GM12878 (cell line): ENCODE results near the gene CSHL1. TPM values are rescaled to one million over a fixed set of nuclear protein-coding genes. Genes with fewer than 3 reads are reported as not detected.
"Not testable (repeated sequence)": the region's sequence is repeated elsewhere in the genome, so short reads cannot be mapped to it uniquely, and the experiment has no call there.

Experiments
- ATAC-seq: fragments of 200-7000 bp; cut with Tn5 transposase; 3 replicates; pipeline ENCODE4 v1.9.1; 2020; ENCODE audit warnings: mild to moderate bottlenecking, moderate library complexity
- BruUV-seq: library from RNA; stranded (reverse); fragments of 400-500 nt; replicated peaks from 2 replicates; lab custom pipeline; 2021; lab: Mats Ljungman, UMichigan
- CTCF ChIA-PET: fragments of 300-600 bp; sonication (Branson Sonifier 250); formaldehyde crosslinking; extraction: SDS; loops from one replicate; lab custom pipeline; 2021; ENCODE audit warnings: inconsistent platforms; lab: Yijun Ruan, JAX
- POLR2A ChIA-PET: fragments of 350-600 bp; formaldehyde crosslinking; extraction: SDS; loops from one replicate; lab custom pipeline; 2021; ENCODE audit warnings: inconsistent platforms; lab: Charles Lee
- RAD21 ChIA-PET: fragments of 300-600 bp; sonication (Branson Sonifier 250); formaldehyde crosslinking; loops from one replicate; lab custom pipeline; 2023; ENCODE audit warnings: antibody characterized with exemption; ENCODE audit not compliant: unreplicated experiment; lab: Charles Lee
- SMC1A ChIA-PET: fragments of 300-600 bp; sonication (Branson Sonifier 250); formaldehyde crosslinking; loops from one replicate; lab custom pipeline; 2023; ENCODE audit not compliant: unreplicated experiment, uncharacterized antibody; lab: Charles Lee
- DNase-seq: peaks from one replicate; pipeline ENCODE4 v3.0.0-alpha.2; 2011; ENCODE audit warnings: low read depth, low spot score
- FAIRE-seq: peaks from 3 replicates; lab custom pipeline; 2011; peaks lifted over from hg19 to GRCh38; lab: Jason Lieb, UNC
- H2AFZ ChIP-seq: 2 replicates; pipeline ENCODE4 v1.6.0; 2011; ENCODE audit warnings: low read depth, low read length, control low read depth; ENCODE audit not compliant: control insufficient read depth
- H3K27ac ChIP-seq: 2 replicates; pipeline ENCODE4 v1.5.1; 2011; ENCODE audit warnings: control low read depth; ENCODE audit not compliant: control insufficient read depth, insufficient read depth
- H3K27me3 ChIP-seq, 2 experiments: replicated peaks in 1 of 2; 2 replicates each; pipeline versions ENCODE4 v1.6.0 to v1.6.1; 2011; ENCODE audit warnings: low read length in 1 of 2; ENCODE audit not compliant: control insufficient read depth in 2 of 2, insufficient read depth in 2 of 2
- H3K36me3 ChIP-seq, 2 experiments: 2 replicates each; pipeline ENCODE4 v1.5.1; 2011; ENCODE audit warnings: low read length in 1 of 2; ENCODE audit not compliant: control insufficient read depth in 2 of 2, insufficient read depth in 2 of 2
- H3K4me1 ChIP-seq: 2 replicates; pipeline ENCODE4 v1.6.1; 2011; ENCODE audit warnings: mild to moderate bottlenecking, low read length, moderate library complexity, mixed read lengths; ENCODE audit not compliant: control insufficient read depth, insufficient read depth
- H3K4me2 ChIP-seq: 2 replicates; pipeline ENCODE4 v1.6.0; 2011; ENCODE audit warnings: control low read depth; ENCODE audit not compliant: control insufficient read depth, insufficient read depth
- H3K4me3 ChIP-seq: fragments of 200-600 bp; sonication (generic); 2 replicates; pipeline ENCODE4 v1.5.1; 2016
- H3K79me2 ChIP-seq: 2 replicates; pipeline ENCODE4 v1.6.0; 2011; ENCODE audit warnings: low read length; ENCODE audit not compliant: control insufficient read depth, insufficient read depth
- H3K9ac ChIP-seq: 2 replicates; pipeline ENCODE4 v1.8.0; 2011; ENCODE audit warnings: low read length, control low read depth, mixed read lengths; ENCODE audit not compliant: control insufficient read depth, insufficient read depth
- H3K9me3 ChIP-seq: replicated peaks from 3 replicates; pipeline ENCODE4 v1.5.1; 2011; ENCODE audit warnings: mild to moderate bottlenecking, low read length; ENCODE audit not compliant: control insufficient read depth, insufficient read depth
- H4K20me1 ChIP-seq: 2 replicates; pipeline ENCODE4 v1.6.0; 2011; ENCODE audit not compliant: control insufficient read depth, insufficient read depth
- CTCF ChIP-seq, 3 experiments: IDR thresholded peaks in 2 of 3; conservative IDR thresholded peaks in 1 of 3; 2 replicates each; pipeline ENCODE4 v1.5.1; 2011; ENCODE audit warnings: low read depth in 3 of 3, low read length in 3 of 3, mild to moderate bottlenecking in 3 of 3, control low read depth in 2 of 3, moderate library complexity in 2 of 3, inconsistent platforms in 1 of 3, mixed read lengths in 1 of 3; ENCODE audit not compliant: control insufficient read depth in 2 of 3, insufficient read depth in 1 of 3; ENCODE audit errors: extremely low read depth in 1 of 3
- WGBS: methylation state at CpG from one replicate; pipeline ENCODE4 v1.1.6; 2016; ENCODE audit warnings: low lambda C conversion rate; ENCODE audit not compliant: insufficient replicate concordance, insufficient coverage; ENCODE audit errors: missing lambda C conversion rate; 5-methylcytosine and 5-hydroxymethylcytosine counted together
- in situ Hi-C: fragments of 300-500 bp; cut with MboI; formaldehyde crosslinking; loops from 9 replicates; pipeline ENCODE4 v1.14.3; 2018; ENCODE audit warnings: mixed read lengths
- intact Hi-C: fragments of 100-400 bp; cut with micrococcal nuclease; formaldehyde crosslinking; loops from one replicate; pipeline ENCODE4 v1.14.2; 2022; ENCODE audit not compliant: unreplicated experiment
- polyA plus RNA-seq, 11 experiments: library from polyadenylated mRNA; depleted of rRNA in 4 of 11; unstranded in 6 of 11; stranded (reverse) in 5 of 11; fragments of >200 nt; fragmentation: Nextera tagmentation in 4 of 11; fragmentation: Illumina TruSeq in 1 of 11; extraction: Ambion mirVana in 4 of 11; extraction: Trizol in 1 of 11; gene quantifications; 1 replicate in 1 of 11; 2 replicates in 10 of 11; pipeline versions ENCODE4 v1.2.1 to v1.2.3, GENCODE V29; 2011 to 2016; ENCODE audit warnings: inconsistent platforms in 2 of 11, missing spikeins in 2 of 11, low read depth in 1 of 11
- total RNA-seq, 4 experiments: library from RNA; depleted of rRNA in 3 of 4; stranded (reverse); fragments of >200 nt in 3 of 4; fragmentation: Illumina TruSeq in 1 of 4; extraction: Trizol in 1 of 4; gene quantifications; 2 replicates each; pipeline versions ENCODE4 v1.2.1 to v1.2.3, GENCODE V29; 2013 to 2021

CSHL1 gene
- total and polyA plus RNA-seq, 10 of the 15 experiments (the other 5 are each of a cell fraction or from before 2014, with no cell fraction given), result not detected

- H3K4me2 ChIP-seq, H3K4me3 ChIP-seq, H3K4me1 ChIP-seq, DNase-seq, SMC1A ChIA-PET, H3K9me3 ChIP-seq, intact Hi-C loops, BruUV-seq, H3K27me3 ChIP-seq, H3K9ac ChIP-seq, in situ Hi-C loops, H2AFZ ChIP-seq, ATAC-seq, FAIRE-seq, H3K79me2 ChIP-seq, POLR2A ChIA-PET, H3K36me3 ChIP-seq, H4K20me1 ChIP-seq, RAD21 ChIA-PET, H3K27ac ChIP-seq: not testable (repeated sequence)
- 0% methylated on average over 3 of the region's 3 CpGs for WGBS
- CTCF ChIA-PET, result interaction anchor here (1.0 kb wide), 1 partner anchor 13 kb away, joined by 6 read pairs; the partner anchor contains the start of gene GH2
These were observed 17.0 kb downstream of the CSHL1 start for GRCh38 chr17:63894021-63894420.

GRCh38 chr17:63892316-63893037 lies 18.6 kb downstream of the CSHL1 start:
- BruUV-seq, in situ Hi-C loops, POLR2A ChIA-PET, H3K36me3 ChIP-seq, H3K27ac ChIP-seq, H3K4me3 ChIP-seq, RAD21 ChIA-PET, H3K4me1 ChIP-seq, DNase-seq, H2AFZ ChIP-seq, H3K4me2 ChIP-seq, intact Hi-C loops, H3K27me3 ChIP-seq, H4K20me1 ChIP-seq, H3K9ac ChIP-seq, FAIRE-seq, H3K9me3 ChIP-seq, H3K79me2 ChIP-seq: not testable (repeated sequence)
- peak; percentile 45; the same call in 1 of the 3 replicates for ATAC-seq
- 0 out of 6 replicates have a peak, but pooled peaks of 1 of the 3 experiments have one; percentile 8 for TF ChIP-seq CTCF (IDR thresholded peaks at IDR 0.05 in 2 of 3, conservative IDR thresholded peaks at IDR 0.05 in 1 of 3; ENCODE audit: control insufficient read depth in 2 of 3, extremely low read depth in 1 of 3, insufficient read depth in 1 of 3, low read depth in 3 of 3, low read length in 3 of 3)
- SMC1A ChIA-PET, result interaction anchor here (1.1 kb wide), 1 partner anchor 182 kb away, joined by 4 read pairs; no protein-coding TSS in a partner anchor
- WGBS, result 43% methylated on average over 11 of the region's 11 CpGs
- CTCF ChIA-PET, result interaction anchor here (0.9 to 1.2 kb wide), 5 partner anchors 8 to 61 kb away, joined by 3 to 7 read pairs (median 4); partner anchors contain the start of gene CSHL1
